GM21576 (cell line): ENCODE measurements around the gene IGFBP5.

Source experiments
- ATAC-seq: cut with Tn5 transposase; IDR thresholded peaks from one replicate; pipeline ENCODE4 v1.9.1; 2021; ENCODE audit warnings: mild to moderate bottlenecking, moderate library complexity; ENCODE audit not compliant: unreplicated experiment

The IGFBP5 gene

GRCh38 chr2:216715402-216715974 is 20.1 kb upstream of the IGFBP5 start:
- no peak for ATAC-seq

GRCh38 chr2:216714376-216714775 is 19.0 kb upstream of the IGFBP5 start:
- no peak for ATAC-seq

- ATAC-seq, result no peak
Measured at GRCh38 chr2:216713691-216714336, 18.5 kb upstream of the IGFBP5 start.

GRCh38 chr2:216711348-216711747 is 16.0 kb upstream of the IGFBP5 start:
- ATAC-seq, result no peak

- no peak for ATAC-seq
Measured at GRCh38 chr2:216710551-216711301, 15.4 kb upstream of the IGFBP5 start.

GRCh38 chr2:216702756-216703155 is 7.4 kb upstream of the IGFBP5 start:
- no peak for ATAC-seq

- no peak for ATAC-seq
Measured at GRCh38 chr2:216701544-216701943, 6.2 kb upstream of the IGFBP5 start.

GRCh38 chr2:216700781-216701180 is 5.4 kb upstream of the IGFBP5 start:
- no peak for ATAC-seq

- no peak for ATAC-seq
Measured at GRCh38 chr2:216700088-216700567, 4.8 kb upstream of the IGFBP5 start.

- no peak for ATAC-seq
Measured at GRCh38 chr2:216698895-216699294, 3.5 kb upstream of the IGFBP5 start.

- no peak for ATAC-seq
Measured at GRCh38 chr2:216698293-216698692, 2.9 kb upstream of the IGFBP5 start.

- ATAC-seq, result no peak
Measured at GRCh38 chr2:216696751-216697560, 1.6 kb upstream of the IGFBP5 start.

GRCh38 chr2:216696321-216696720 is 972 bp upstream of the IGFBP5 start:
- no peak for ATAC-seq

- ATAC-seq, result no peak
Measured at GRCh38 chr2:216694826-216695217, 527 bp downstream of the IGFBP5 start.

GRCh38 chr2:216694082-216694825 is 1.1 kb downstream of the IGFBP5 start:
- no peak for ATAC-seq

GRCh38 chr2:216693414-216694080 is 1.8 kb downstream of the IGFBP5 start:
- ATAC-seq, result no peak

GRCh38 chr2:216692636-216693413 is 2.5 kb downstream of the IGFBP5 start:
- ATAC-seq, result peak; percentile 42

- ATAC-seq, result no peak
Measured at GRCh38 chr2:216690853-216691741, 4.3 kb downstream of the IGFBP5 start.
